ENCODE results near the gene ZNF665.
"Not testable (repeated sequence)": the region's sequence is repeated elsewhere in the genome, so short reads cannot be mapped to it uniquely, and the experiment has no call there.

ZNF665 gene

GRCh38 chr19:53130506-53130905 lies 62.7 kb downstream of the ZNF665 start:
- TF ChIP-seq, protein P1, sequence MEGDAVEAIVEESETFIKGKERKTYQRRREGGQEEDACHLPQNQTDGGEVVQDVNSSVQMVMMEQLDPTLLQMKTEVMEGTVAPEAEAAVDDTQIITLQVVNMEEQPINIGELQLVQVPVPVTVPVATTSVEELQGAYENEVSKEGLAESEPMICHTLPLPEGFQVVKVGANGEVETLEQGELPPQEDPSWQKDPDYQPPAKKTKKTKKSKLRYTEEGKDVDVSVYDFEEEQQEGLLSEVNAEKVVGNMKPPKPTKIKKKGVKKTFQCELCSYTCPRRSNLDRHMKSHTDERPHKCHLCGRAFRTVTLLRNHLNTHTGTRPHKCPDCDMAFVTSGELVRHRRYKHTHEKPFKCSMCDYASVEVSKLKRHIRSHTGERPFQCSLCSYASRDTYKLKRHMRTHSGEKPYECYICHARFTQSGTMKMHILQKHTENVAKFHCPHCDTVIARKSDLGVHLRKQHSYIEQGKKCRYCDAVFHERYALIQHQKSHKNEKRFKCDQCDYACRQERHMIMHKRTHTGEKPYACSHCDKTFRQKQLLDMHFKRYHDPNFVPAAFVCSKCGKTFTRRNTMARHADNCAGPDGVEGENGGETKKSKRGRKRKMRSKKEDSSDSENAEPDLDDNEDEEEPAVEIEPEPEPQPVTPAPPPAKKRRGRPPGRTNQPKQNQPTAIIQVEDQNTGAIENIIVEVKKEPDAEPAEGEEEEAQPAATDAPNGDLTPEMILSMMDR (conservative IDR thresholded peaks at IDR 0.05; ENCODE audit: low read depth, low read length): no peak
- H3K4me3 ChIP-seq (ENCODE audit: low read length): no peak overlapping the region
- no peak for DNase-seq (ENCODE audit: low read depth)

GRCh38 chr19:53126733-53127526 lies 66.2 kb downstream of the ZNF665 start:
- not testable (repeated sequence) for DNase-seq (ENCODE audit: low read depth); H3K4me3 ChIP-seq (ENCODE audit: low read length)

- H3K4me3 ChIP-seq (ENCODE audit: low read length): no peak overlapping the region
- no peak for DNase-seq (ENCODE audit: low read depth)
- TF ChIP-seq, protein P1 (conservative IDR thresholded peaks at IDR 0.05; ENCODE audit: low read depth, low read length): no peak
These were observed 69.8 kb downstream of the ZNF665 start for GRCh38 chr19:53123400-53123799.

Data from retinal pigment epithelial cell (primary cell).